Panc1 (cell line): ENCODE measurements around the gene TSNAXIP1. TPM values are rescaled to one million over a fixed set of nuclear protein-coding genes. Genes with fewer than 3 reads are reported as not detected.

Experiments used
- ATAC-seq: fragments of 200-7000 bp; cut with Tn5 transposase; 2 replicates; pipeline ENCODE4 v1.9.1; 2020; ENCODE audit warnings: mild to moderate bottlenecking, moderate library complexity
- BruUV-seq: library from RNA; stranded (reverse); fragments of 400-500 nt; replicated peaks from 2 replicates; lab custom pipeline; 2021; lab: Mats Ljungman, UMichigan
- CTCF ChIA-PET: fragments of 300-600 bp; sonication (Branson Sonifier 250); formaldehyde crosslinking; loops from one replicate; lab custom pipeline; 2022; ENCODE audit warnings: antibody characterized with exemption; lab: Charles Lee
- POLR2A ChIA-PET: fragments of 300-600 bp; sonication (Branson Sonifier 250); formaldehyde crosslinking; loops from one replicate; lab custom pipeline; 2022; ENCODE audit warnings: antibody characterized with exemption; lab: Charles Lee
- DNase-seq: peaks from one replicate; pipeline ENCODE4 v3.0.0-alpha.2; 2010; ENCODE audit warnings: low read depth, low spot score
- H3K27ac ChIP-seq: 2 replicates; pipeline ENCODE4 v1.5.1; 2011; ENCODE audit warnings: mild to moderate bottlenecking, low read length, inconsistent platforms
- H3K27me3 ChIP-seq: fragments of 200-500 bp; sonication (Bioruptor generic); 2 replicates; pipeline ENCODE4 v1.6.0; 2014; ENCODE audit warnings: low read length, inconsistent platforms; ENCODE audit not compliant: control insufficient read depth, insufficient read depth
- H3K36me3 ChIP-seq: fragments of 200-500 bp; sonication (Bioruptor generic); 2 replicates; pipeline ENCODE4 v1.5.1; 2014; ENCODE audit warnings: inconsistent platforms, mild to moderate bottlenecking, low read length, moderate library complexity; ENCODE audit not compliant: control insufficient read depth, insufficient read depth
- H3K4me1 ChIP-seq: 2 replicates; pipeline ENCODE4 v1.5.1; 2011; ENCODE audit warnings: inconsistent platforms, mild to moderate bottlenecking, low read length, moderate library complexity; ENCODE audit not compliant: control insufficient read depth, insufficient read depth
- H3K4me3 ChIP-seq, 2 experiments: 2 replicates each; pipeline ENCODE4 v1.5.1; 2011 to 2012; ENCODE audit warnings: low read depth in 2 of 2, low read length in 2 of 2, mild to moderate bottlenecking in 2 of 2, inconsistent platforms in 1 of 2, moderate library complexity in 1 of 2
- H3K9me3 ChIP-seq: fragments of 200-500 bp; sonication (Bioruptor generic); 2 replicates; pipeline ENCODE4 v1.5.1; 2014; ENCODE audit warnings: low read depth, mild to moderate bottlenecking, inconsistent platforms, low read length, moderate library complexity; ENCODE audit not compliant: control insufficient read depth, insufficient read depth
- CTCF ChIP-seq: fragments of 450-650 bp; IDR thresholded peaks from 2 replicates; pipeline ENCODE4 v1.5.1; 2017; ENCODE audit warnings: mild to moderate bottlenecking
- POLR2AphosphoS5 ChIP-seq: IDR thresholded peaks from 2 replicates; pipeline ENCODE4 v1.6.1; 2012; ENCODE audit warnings: mild to moderate bottlenecking, low read depth, low read length, moderate library complexity
- REST ChIP-seq, 2 experiments: IDR thresholded peaks; 2 replicates each; pipeline ENCODE4 v1.6.1; 2011 to 2012; ENCODE audit warnings: low read depth in 2 of 2, control low read depth in 1 of 2, low read length in 1 of 2, mild to moderate bottlenecking in 1 of 2, moderate library complexity in 1 of 2; ENCODE audit not compliant: insufficient read depth in 1 of 2
- SIN3A ChIP-seq: IDR thresholded peaks from 2 replicates; pipeline ENCODE4 v1.6.1; 2012; ENCODE audit warnings: low read depth, mild to moderate bottlenecking, low read length, moderate library complexity, borderline replicate concordance; ENCODE audit not compliant: insufficient read depth
- TCF7L2 ChIP-seq: IDR thresholded peaks from 2 replicates; pipeline ENCODE4 v1.6.1; 2011; ENCODE audit warnings: mild to moderate bottlenecking, low read depth, low read length, inconsistent platforms
- in situ Hi-C: cut with HindIII; loops from 2 replicates; pipeline ENCODE4 v1.10.0; 2016; ENCODE audit warnings: low sequenced_read_pairs, low pct_unique_long_range_greater_than_20kb
- intact Hi-C: fragments of 100-400 bp; cut with micrococcal nuclease; formaldehyde crosslinking; loops from one replicate; pipeline ENCODE4 v1.10.0; 2022; ENCODE audit not compliant: unreplicated experiment
- total RNA-seq: library from RNA; stranded (reverse); gene quantifications from one replicate; pipeline ENCODE4 v1.2.1, GENCODE V29; 2021; ENCODE audit not compliant: unreplicated experiment

TSNAXIP1 gene
- total RNA-seq, 1 experiment from 2014 or later: 1.6 TPM

GRCh38 chr16:67811899-67812298 is 5.2 kb downstream of the TSNAXIP1 start:
- intact Hi-C loops: no loop called here
- no peaks in the 10 kb centered on the region for H3K9me3 ChIP-seq
- BruUV-seq: no TSS peak
- no peak for DNase-seq
- no peak overlapping the region for H3K27ac ChIP-seq
- no peaks in the 10 kb centered on the region for H3K36me3 ChIP-seq
- no peak overlapping the region for H3K4me3 ChIP-seq
- H3K27me3 ChIP-seq: no peaks in the 10 kb centered on the region
- no peak for TF ChIP-seq CTCF
- no peak for TF ChIP-seq REST (IDR thresholded peaks at IDR 0.05; ENCODE audit: insufficient read depth in 1 of 2, low read depth in 2 of 2, low read length in 1 of 2)
- TF ChIP-seq SIN3A: no peak
- no peak for TF ChIP-seq TCF7L2
- no peak for TF ChIP-seq POLR2AphosphoS5
- no peak for ATAC-seq
- in situ Hi-C loops: no loop called here
- H3K4me1 ChIP-seq: 0 out of 2 replicates have a peak, but pooled peaks cover 3% of the 10 kb centered on the region
- ChIA-PET CTCF (no interaction called here), POLR2A (no interaction called here)

GRCh38 chr16:67814567-67814966 is 7.9 kb downstream of the TSNAXIP1 start:
- ATAC-seq (no peak), DNase-seq (no peak)
- no TSS peak for BruUV-seq
- POLR2A ChIA-PET: interaction anchor here (0.7 kb wide), 1 partner anchor 273 kb away, joined by 3 read pairs; no protein-coding TSS in a partner anchor
- Histone ChIP-seq H3K27me3 (no peaks in the 10 kb centered on the region), H3K9me3 (no peaks in the 10 kb centered on the region), H3K27ac (no peak overlapping the region), H3K4me3 (no peak overlapping the region), H3K4me1 (no peaks in the 10 kb centered on the region), H3K36me3 (no peaks in the 10 kb centered on the region)
- CTCF ChIA-PET: no interaction called here
- TF ChIP-seq POLR2AphosphoS5 (no peak), REST (IDR thresholded peaks at IDR 0.05; ENCODE audit: insufficient read depth in 1 of 2, low read depth in 2 of 2, low read length in 1 of 2) (no peak), CTCF (no peak), SIN3A (no peak), TCF7L2 (no peak)
- intact Hi-C loops: no loop called here
- in situ Hi-C loops: no loop called here
